Measurements from ENCODE around the gene FREM2.

The FREM2 gene

DNA sequence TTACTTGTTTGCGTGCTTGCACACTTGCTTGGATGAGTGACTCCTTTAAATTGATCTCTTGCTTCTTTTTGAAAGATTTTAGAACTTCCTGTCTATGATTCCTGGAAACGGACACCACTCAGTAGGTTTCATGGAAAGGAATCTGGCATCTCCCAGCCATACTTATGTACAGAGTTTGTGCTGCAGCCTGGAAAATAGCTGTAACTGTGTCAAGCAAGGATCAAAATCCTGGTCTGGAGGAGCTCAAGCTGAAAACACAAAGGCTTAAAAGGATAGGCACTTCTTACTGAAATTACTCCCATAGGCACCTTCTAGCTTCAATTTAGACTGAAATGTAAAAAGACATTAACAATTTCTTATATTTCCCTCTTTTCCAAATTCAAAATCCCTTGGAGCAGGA is 1.4 kb upstream of the FREM2 start:
- ChIA-PET POLR2A (no interaction called here), CTCF (interaction anchor here (1.1 to 2.0 kb wide), 8 partner anchors 7 to 230 kb away, joined by 3 to 12 read pairs (median 4); no protein-coding TSS in a partner anchor)
- TF ChIP-seq, protein P1, sequence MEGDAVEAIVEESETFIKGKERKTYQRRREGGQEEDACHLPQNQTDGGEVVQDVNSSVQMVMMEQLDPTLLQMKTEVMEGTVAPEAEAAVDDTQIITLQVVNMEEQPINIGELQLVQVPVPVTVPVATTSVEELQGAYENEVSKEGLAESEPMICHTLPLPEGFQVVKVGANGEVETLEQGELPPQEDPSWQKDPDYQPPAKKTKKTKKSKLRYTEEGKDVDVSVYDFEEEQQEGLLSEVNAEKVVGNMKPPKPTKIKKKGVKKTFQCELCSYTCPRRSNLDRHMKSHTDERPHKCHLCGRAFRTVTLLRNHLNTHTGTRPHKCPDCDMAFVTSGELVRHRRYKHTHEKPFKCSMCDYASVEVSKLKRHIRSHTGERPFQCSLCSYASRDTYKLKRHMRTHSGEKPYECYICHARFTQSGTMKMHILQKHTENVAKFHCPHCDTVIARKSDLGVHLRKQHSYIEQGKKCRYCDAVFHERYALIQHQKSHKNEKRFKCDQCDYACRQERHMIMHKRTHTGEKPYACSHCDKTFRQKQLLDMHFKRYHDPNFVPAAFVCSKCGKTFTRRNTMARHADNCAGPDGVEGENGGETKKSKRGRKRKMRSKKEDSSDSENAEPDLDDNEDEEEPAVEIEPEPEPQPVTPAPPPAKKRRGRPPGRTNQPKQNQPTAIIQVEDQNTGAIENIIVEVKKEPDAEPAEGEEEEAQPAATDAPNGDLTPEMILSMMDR (IDR thresholded peaks at IDR 0.05; ENCODE audit: control extremely low read depth, extremely low read depth, low read depth, missing control alignments) = no peak
- no peak for DNase-seq (ENCODE audit: extremely low spot score)

DNA sequence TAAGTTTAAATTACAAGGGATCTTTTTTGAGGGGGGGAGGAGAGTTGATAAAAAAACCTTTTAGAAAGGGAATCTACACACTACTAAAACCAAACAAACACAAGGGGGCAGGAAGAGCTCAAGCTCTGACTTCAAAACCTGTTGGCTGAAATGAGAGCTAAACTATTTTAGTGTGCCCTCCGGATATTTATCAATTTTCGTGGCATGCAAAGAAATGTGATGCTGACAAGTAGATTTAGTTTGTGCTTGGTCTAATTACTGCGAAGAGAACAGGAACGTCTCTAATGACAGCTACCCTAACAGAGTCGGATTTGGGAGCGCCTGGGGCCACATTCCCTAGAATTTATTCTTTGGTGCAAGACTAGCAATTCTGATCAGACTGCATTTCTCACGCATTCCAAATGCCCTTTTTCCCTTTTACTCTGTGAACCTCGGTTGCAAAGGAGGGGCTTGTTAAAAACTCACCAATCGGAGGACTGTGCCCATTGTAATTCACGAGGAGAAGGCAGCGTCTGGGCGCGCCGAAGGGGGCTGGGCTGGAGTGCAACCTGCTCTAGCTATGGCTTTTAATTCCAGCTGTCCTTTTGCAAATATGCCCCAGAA is 802 bp upstream of the FREM2 start:
- ChIA-PET POLR2A (no interaction called here), CTCF (interaction anchor here (0.7 to 2.0 kb wide), 10 partner anchors 8 to 229 kb away, joined by 3 to 12 read pairs (median 4); no protein-coding TSS in a partner anchor)
- DNase-seq (ENCODE audit: extremely low spot score) = no peak
- TF ChIP-seq, protein P1 (IDR thresholded peaks at IDR 0.05; ENCODE audit: control extremely low read depth, extremely low read depth, low read depth, missing control alignments) = peak; percentile 13

DNA sequence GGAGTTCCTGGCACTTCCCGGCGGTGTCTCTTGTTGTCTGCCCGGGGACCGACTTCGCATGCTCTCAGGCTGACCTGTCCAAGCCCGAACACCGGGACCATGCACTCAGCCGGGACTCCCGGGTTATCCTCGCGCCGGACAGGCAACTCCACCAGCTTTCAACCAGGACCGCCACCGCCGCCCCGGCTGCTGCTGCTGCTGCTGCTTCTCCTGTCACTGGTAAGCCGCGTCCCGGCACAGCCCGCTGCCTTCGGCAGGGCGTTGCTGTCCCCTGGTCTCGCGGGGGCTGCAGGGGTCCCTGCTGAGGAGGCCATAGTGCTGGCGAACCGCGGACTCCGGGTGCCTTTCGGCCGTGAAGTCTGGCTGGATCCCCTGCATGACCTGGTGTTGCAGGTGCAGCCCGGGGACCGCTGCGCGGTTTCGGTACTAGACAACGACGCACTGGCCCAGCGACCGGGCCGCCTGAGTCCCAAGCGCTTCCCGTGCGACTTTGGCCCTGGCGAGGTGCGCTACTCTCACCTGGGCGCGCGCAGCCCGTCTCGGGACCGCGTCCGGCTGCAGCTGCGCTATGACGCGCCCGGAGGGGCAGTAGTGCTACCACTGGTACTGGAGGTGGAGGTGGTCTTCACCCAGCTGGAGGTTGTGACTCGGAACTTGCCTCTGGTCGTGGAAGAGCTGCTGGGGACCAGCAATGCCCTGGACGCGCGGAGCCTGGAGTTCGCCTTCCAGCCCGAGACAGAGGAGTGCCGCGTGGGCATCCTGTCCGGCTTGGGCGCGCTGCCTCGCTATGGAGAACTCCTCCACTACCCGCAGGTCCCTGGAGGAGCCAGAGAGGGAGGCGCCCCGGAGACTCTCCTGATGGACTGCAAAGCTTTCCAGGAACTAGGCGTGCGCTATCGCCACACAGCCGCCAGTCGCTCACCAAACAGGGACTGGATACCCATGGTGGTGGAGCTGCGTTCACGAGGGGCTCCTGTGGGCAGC is 661 bp downstream of the FREM2 start:
- CTCF ChIA-PET = no interaction called here
- POLR2A ChIA-PET = no interaction called here
- no peak for DNase-seq (ENCODE audit: extremely low spot score)
- TF ChIP-seq, protein P1 (IDR thresholded peaks at IDR 0.05; ENCODE audit: control extremely low read depth, extremely low read depth, low read depth, missing control alignments) = no peak

DNA sequence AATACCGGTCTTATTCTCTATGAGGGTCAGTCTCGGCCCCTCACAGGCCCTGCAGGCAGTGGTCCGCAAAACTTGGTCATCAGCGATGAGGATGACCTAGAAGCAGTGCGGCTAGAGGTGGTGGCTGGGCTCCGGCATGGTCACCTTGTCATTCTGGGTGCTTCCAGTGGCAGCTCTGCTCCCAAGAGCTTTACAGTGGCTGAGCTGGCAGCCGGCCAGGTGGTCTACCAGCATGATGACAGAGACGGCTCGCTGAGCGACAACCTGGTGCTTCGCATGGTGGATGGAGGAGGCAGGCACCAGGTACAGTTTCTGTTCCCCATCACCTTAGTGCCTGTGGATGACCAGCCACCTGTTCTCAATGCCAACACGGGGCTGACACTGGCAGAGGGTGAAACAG is 1.8 kb downstream of the FREM2 start:
- DNase-seq (ENCODE audit: extremely low spot score) = no peak

DNA sequence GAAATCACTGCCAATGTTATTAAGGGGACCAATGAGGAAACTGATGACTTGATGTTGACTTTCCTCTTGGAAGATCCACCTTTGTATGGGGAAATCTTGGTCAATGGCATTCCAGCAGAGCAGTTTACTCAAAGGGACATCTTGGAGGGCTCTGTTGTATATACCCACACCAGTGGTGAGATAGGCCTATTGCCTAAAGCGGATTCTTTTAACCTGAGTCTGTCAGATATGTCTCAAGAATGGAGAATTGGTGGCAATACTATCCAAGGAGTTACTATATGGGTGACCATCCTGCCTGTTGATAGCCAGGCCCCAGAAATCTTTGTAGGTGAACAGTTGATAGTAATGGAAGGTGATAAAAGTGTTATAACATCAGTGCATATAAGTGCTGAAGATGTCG is 3.4 kb downstream of the FREM2 start:
- POLR2A ChIA-PET = no interaction called here
- TF ChIP-seq, protein P1 (IDR thresholded peaks at IDR 0.05; ENCODE audit: control extremely low read depth, extremely low read depth, low read depth, missing control alignments) = no peak
- no peak for DNase-seq (ENCODE audit: extremely low spot score)
- CTCF ChIA-PET = no interaction called here

More for the DNA sequence above, 1.8 kb downstream of the FREM2 start:
- TF ChIP-seq, protein P1 (IDR thresholded peaks at IDR 0.05; ENCODE audit: control extremely low read depth, extremely low read depth, low read depth, missing control alignments) = no peak
- POLR2A ChIA-PET = no interaction called here
- CTCF ChIA-PET = no interaction called here

DNA sequence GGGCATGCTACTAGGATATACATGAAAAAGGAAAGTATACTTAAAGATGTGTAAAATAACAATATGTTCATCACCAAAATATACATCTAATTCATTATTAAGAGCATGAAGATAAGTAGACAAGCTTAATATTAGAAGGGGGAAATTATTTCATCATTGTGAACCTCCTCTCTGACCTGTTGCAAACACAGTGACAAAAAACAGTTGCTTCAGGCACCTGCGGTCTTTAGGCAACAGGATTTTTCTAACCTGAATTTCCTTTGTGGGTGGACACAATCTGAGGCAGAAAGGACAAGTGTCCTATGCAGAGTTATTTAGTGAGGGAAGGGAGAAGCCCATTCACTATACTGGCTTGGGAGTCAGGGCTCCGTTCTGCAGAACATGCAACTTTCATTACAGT is 6.3 kb downstream of the FREM2 start:
- TF ChIP-seq, protein P1 (IDR thresholded peaks at IDR 0.05; ENCODE audit: control extremely low read depth, extremely low read depth, low read depth, missing control alignments) = no peak
- POLR2A ChIA-PET = no interaction called here
- DNase-seq (ENCODE audit: extremely low spot score) = no peak
- CTCF ChIA-PET = interaction anchor here (1.0 kb wide), 1 partner anchor 14 kb away, joined by 3 read pairs; no protein-coding TSS in a partner anchor
